GM19397 (cell line): Measurements from ENCODE around the gene ACOT7.

Experiments
- ATAC-seq: cut with Tn5 transposase; IDR thresholded peaks from one replicate; pipeline ENCODE4 v1.9.1; 2021; ENCODE audit warnings: mild to moderate bottlenecking, moderate library complexity; ENCODE audit not compliant: unreplicated experiment

ACOT7 gene

GRCh38 chr1:6256645-6257044, 136.9 kb downstream of the ACOT7 start:
- no peak for ATAC-seq

- no peak for ATAC-seq
Observed at GRCh38 chr1:6254691-6255090, 138.9 kb downstream of the ACOT7 start.

- no peak for ATAC-seq
Observed at GRCh38 chr1:6253380-6253779, 140.2 kb downstream of the ACOT7 start.

GRCh38 chr1:6252374-6252710, 141.2 kb downstream of the ACOT7 start:
- ATAC-seq: no peak

GRCh38 chr1:6251681-6252373, 141.7 kb downstream of the ACOT7 start:
- ATAC-seq: no peak

GRCh38 chr1:6251233-6251632, 142.3 kb downstream of the ACOT7 start:
- no peak for ATAC-seq

- no peak for ATAC-seq
Observed at GRCh38 chr1:6249739-6250689, 143.6 kb downstream of the ACOT7 start.

- ATAC-seq: no peak
Observed at GRCh38 chr1:6248932-6249738, 144.4 kb downstream of the ACOT7 start.

GRCh38 chr1:6248161-6248776, 145.3 kb downstream of the ACOT7 start:
- no peak for ATAC-seq

- no peak for ATAC-seq
Observed at GRCh38 chr1:6247651-6248050, 145.9 kb downstream of the ACOT7 start.

GRCh38 chr1:6246497-6247467, 146.8 kb downstream of the ACOT7 start:
- ATAC-seq: no peak

GRCh38 chr1:6245869-6246496, 147.6 kb downstream of the ACOT7 start:
- ATAC-seq: no peak

- peak; percentile 53 for ATAC-seq
Observed at GRCh38 chr1:6245086-6245868, 148.3 kb downstream of the ACOT7 start.

GRCh38 chr1:6244401-6245049, 149.0 kb downstream of the ACOT7 start:
- no peak for ATAC-seq

GRCh38 chr1:6243993-6244392, 149.6 kb downstream of the ACOT7 start, which contains the start of gene HES3:
Gene HES3 (plus strand): TSS chr1:6244179. CDS start chr1:6244366, 187 bp downstream.
- no peak for ATAC-seq

GRCh38 chr1:6243053-6243834, 150.3 kb downstream of the ACOT7 start:
- no peak for ATAC-seq
